ENCODE measurements around the gene COL11A2.
A peak's percentile ranks its signal among the peaks of the same experiment; 100 is the strongest.

Gene COL11A2

GRCh38 chr6:33171880-33172687, 20.2 kb downstream of the COL11A2 start:
- no peak for DNase-seq (ENCODE audit: low read depth, low spot score)

- no peak for DNase-seq (ENCODE audit: low read depth, low spot score)
Measured at GRCh38 chr6:33171016-33171879, 21.0 kb downstream of the COL11A2 start.

- DNase-seq (ENCODE audit: low read depth, low spot score), result no peak
Measured at GRCh38 chr6:33170176-33171015, 21.9 kb downstream of the COL11A2 start.

GRCh38 chr6:33169291-33170175, 22.7 kb downstream of the COL11A2 start:
- DNase-seq (ENCODE audit: low read depth, low spot score), result no peak

GRCh38 chr6:33168639-33169038, 23.6 kb downstream of the COL11A2 start:
- DNase-seq (ENCODE audit: low read depth, low spot score), result no peak

- DNase-seq (ENCODE audit: low read depth, low spot score), result no peak
Measured at GRCh38 chr6:33168284-33168601, 24.0 kb downstream of the COL11A2 start.

GRCh38 chr6:33167374-33168283, 24.6 kb downstream of the COL11A2 start:
- DNase-seq (ENCODE audit: low read depth, low spot score), result no peak

- no peak for DNase-seq (ENCODE audit: low read depth, low spot score)
Measured at GRCh38 chr6:33166811-33167210, 25.5 kb downstream of the COL11A2 start.

- no peak for DNase-seq (ENCODE audit: low read depth, low spot score)
Measured at GRCh38 chr6:33166363-33166762, 25.9 kb downstream of the COL11A2 start.

- DNase-seq (ENCODE audit: low read depth, low spot score), result no peak
Measured at GRCh38 chr6:33165581-33166258, 26.5 kb downstream of the COL11A2 start.

- no peak for DNase-seq (ENCODE audit: low read depth, low spot score)
Measured at GRCh38 chr6:33164665-33165373, 27.4 kb downstream of the COL11A2 start.

GRCh38 chr6:33164176-33164575, 28.1 kb downstream of the COL11A2 start:
- no peak for DNase-seq (ENCODE audit: low read depth, low spot score)

- no peak for DNase-seq (ENCODE audit: low read depth, low spot score)
Measured at GRCh38 chr6:33163540-33163939, 28.7 kb downstream of the COL11A2 start.

- DNase-seq (ENCODE audit: low read depth, low spot score), result peak; percentile 87
Measured at GRCh38 chr6:33161354-33162331, 30.6 kb downstream of the COL11A2 start.

- peak; percentile 97 for DNase-seq (ENCODE audit: low read depth, low spot score)
Measured at GRCh38 chr6:33160728-33161344, 31.4 kb downstream of the COL11A2 start.

GRCh38 chr6:33160096-33160495, 32.2 kb downstream of the COL11A2 start:
- DNase-seq (ENCODE audit: low read depth, low spot score), result no peak

- no peak for DNase-seq (ENCODE audit: low read depth, low spot score)
Measured at GRCh38 chr6:33156964-33157363, 35.3 kb downstream of the COL11A2 start.

All from astrocyte of the hippocampus (primary cell).